ENCODE measurements around the gene ACP1. TPM values are rescaled to one million over a fixed set of nuclear protein-coding genes. Genes with fewer than 3 reads are reported as not detected.

The ACP1 gene
- total and polyA plus RNA-seq, 2 experiments from 2014 or later: 189 to 281 TPM

GRCh38 chr2:223971-224760, 40.6 kb upstream of the ACP1 start (continued):
- no peak for TF ChIP-seq ZNF462 (CRISPR knock-in tag; IDR thresholded peaks at IDR 0.05)

DNA sequence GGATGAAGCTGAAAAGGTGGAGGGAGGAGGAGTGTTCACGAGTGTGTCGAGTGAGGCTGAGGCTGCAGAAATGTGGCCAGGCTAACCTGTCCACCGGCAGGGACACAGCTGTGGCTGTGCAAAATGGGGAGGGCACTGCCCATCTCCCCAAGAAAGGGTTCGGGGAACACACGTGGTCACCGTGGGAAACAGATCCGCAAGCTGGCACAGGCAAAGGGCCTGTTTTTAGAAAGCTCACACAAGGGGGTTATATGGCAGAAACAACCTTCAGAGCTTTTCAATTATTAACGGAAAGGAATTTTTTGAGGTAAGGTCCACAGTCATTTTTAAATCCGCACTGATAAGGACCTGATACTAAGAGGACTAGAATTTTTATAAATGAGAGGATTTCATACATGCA, 36.6 kb upstream of the ACP1 start:
- Mint-ChIP-seq H3K27me3 (ENCODE audit: insufficient read depth, low read depth, poor library complexity) (no peaks in the 10 kb centered on the region), H3K4me1 (peaks cover 13% of the 10 kb centered on the region), H3K9me3 (no peaks in the 10 kb centered on the region), H3K4me3 (no peak overlapping the region), H3K27ac (no peak overlapping the region), H3K36me3 (ENCODE audit: low read depth) (peaks cover 21% of the 10 kb centered on the region; the same call in 2 of the 3 replicates)
- no peaks in the 10 kb centered on the region for H4K20me1 ChIP-seq (replicated peaks; ENCODE audit: insufficient read depth)
- H3K4me3 ChIP-seq: no peak overlapping the region
- H3K27ac ChIP-seq (ENCODE audit: low read depth): no peak overlapping the region
- no peaks in the 10 kb centered on the region for H3K9me2 ChIP-seq (ENCODE audit: insufficient read depth)
- DNase-seq (ENCODE audit: low spot score): no peak
- no peak overlapping the region for H3K4me2 ChIP-seq
- peaks cover 6% of the 10 kb centered on the region; the same call in 1 of the 2 replicates for H3K4me1 ChIP-seq (ENCODE audit: insufficient read depth)
- no peaks in the 10 kb centered on the region for H3K27me3 ChIP-seq (ENCODE audit: insufficient read depth)
- no peak overlapping the region for H2AFZ ChIP-seq
- peaks cover 5% of the 10 kb centered on the region; the same call in 1 of the 2 replicates for H3K36me3 ChIP-seq (ENCODE audit: insufficient read depth)
- ATAC-seq: no peak
- H3F3A ChIP-seq (replicated peaks; ENCODE audit: low read depth): no peaks in the 10 kb centered on the region
- no peaks in the 10 kb centered on the region for H3K79me2 ChIP-seq (replicated peaks; ENCODE audit: insufficient read depth)
- TF ChIP-seq, protein P1, sequence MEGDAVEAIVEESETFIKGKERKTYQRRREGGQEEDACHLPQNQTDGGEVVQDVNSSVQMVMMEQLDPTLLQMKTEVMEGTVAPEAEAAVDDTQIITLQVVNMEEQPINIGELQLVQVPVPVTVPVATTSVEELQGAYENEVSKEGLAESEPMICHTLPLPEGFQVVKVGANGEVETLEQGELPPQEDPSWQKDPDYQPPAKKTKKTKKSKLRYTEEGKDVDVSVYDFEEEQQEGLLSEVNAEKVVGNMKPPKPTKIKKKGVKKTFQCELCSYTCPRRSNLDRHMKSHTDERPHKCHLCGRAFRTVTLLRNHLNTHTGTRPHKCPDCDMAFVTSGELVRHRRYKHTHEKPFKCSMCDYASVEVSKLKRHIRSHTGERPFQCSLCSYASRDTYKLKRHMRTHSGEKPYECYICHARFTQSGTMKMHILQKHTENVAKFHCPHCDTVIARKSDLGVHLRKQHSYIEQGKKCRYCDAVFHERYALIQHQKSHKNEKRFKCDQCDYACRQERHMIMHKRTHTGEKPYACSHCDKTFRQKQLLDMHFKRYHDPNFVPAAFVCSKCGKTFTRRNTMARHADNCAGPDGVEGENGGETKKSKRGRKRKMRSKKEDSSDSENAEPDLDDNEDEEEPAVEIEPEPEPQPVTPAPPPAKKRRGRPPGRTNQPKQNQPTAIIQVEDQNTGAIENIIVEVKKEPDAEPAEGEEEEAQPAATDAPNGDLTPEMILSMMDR (conservative IDR thresholded peaks at IDR 0.05; ENCODE audit: low read depth in 2 of 2): no peak
- no peak for TF ChIP-seq CREB1 (CRISPR knock-in tag; IDR thresholded peaks at IDR 0.05; ENCODE audit: low read depth)
- TF ChIP-seq JUNB (IDR thresholded peaks at IDR 0.05; ENCODE audit: unreplicated experiment): no peak
- TF ChIP-seq, protein P2, sequence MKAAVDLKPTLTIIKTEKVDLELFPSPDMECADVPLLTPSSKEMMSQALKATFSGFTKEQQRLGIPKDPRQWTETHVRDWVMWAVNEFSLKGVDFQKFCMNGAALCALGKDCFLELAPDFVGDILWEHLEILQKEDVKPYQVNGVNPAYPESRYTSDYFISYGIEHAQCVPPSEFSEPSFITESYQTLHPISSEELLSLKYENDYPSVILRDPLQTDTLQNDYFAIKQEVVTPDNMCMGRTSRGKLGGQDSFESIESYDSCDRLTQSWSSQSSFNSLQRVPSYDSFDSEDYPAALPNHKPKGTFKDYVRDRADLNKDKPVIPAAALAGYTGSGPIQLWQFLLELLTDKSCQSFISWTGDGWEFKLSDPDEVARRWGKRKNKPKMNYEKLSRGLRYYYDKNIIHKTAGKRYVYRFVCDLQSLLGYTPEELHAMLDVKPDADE (IDR thresholded peaks at IDR 0.05): no peak

Data from GM23338 (cell line).